GM12865 (cell line): ENCODE measurements around the gene PSTPIP1.

Experiments used
- DNase-seq: peaks from one replicate; pipeline ENCODE4 v3.0.0; 2010; ENCODE audit warnings: low read depth
- H3K4me3 ChIP-seq: 2 replicates; pipeline ENCODE4 v1.5.1; 2011; ENCODE audit warnings: mild to moderate bottlenecking, low read depth, low read length, control low read depth
- CTCF ChIP-seq: IDR thresholded peaks from 2 replicates; pipeline ENCODE4 v1.5.1; 2011; ENCODE audit warnings: low read length, control low read depth, low read depth, inconsistent platforms; ENCODE audit not compliant: insufficient read depth; ENCODE audit errors: missing control alignments

Gene PSTPIP1

GRCh38 chr15:77084436-77084835 lies 89.5 kb downstream of the PSTPIP1 start:
- no peak for DNase-seq
- peak overlapping the region; percentile 40 for H3K4me3 ChIP-seq
- TF ChIP-seq CTCF: no peak

GRCh38 chr15:77085297-77085696 lies 90.4 kb downstream of the PSTPIP1 start:
- DNase-seq: peak; percentile 54
- TF ChIP-seq CTCF: no peak
- no peak overlapping the region for H3K4me3 ChIP-seq
